Progenitor cell of endocrine pancreas (in vitro differentiated cells): Measurements from ENCODE around the gene MAGI1. TPM values are rescaled to one million over a fixed set of nuclear protein-coding genes. Genes with fewer than 3 reads are reported as not detected.
A peak's percentile ranks its signal among the peaks of the same experiment; 100 is the strongest.

Experiments
- DNase-seq: peaks from one replicate; pipeline ENCODE4 v3.0.0; 2021; ENCODE audit warnings: low spot score; ENCODE audit not compliant: unreplicated experiment
- H3K27ac Mint-ChIP-seq: 2 replicates; pipeline ENCODE4 v1.8.0; 2021; ENCODE audit warnings: mild to moderate bottlenecking, moderate library complexity, mixed read lengths
- H3K27me3 Mint-ChIP-seq: 2 replicates; pipeline ENCODE4 v1.8.0; 2021; ENCODE audit warnings: mixed read lengths
- H3K36me3 Mint-ChIP-seq: 2 replicates; pipeline ENCODE4 v1.8.0; 2022; ENCODE audit warnings: mixed read lengths; ENCODE audit not compliant: insufficient read depth
- H3K4me1 Mint-ChIP-seq: 2 replicates; pipeline ENCODE4 v1.8.0; 2021; ENCODE audit warnings: low read depth, mixed read lengths
- H3K4me3 Mint-ChIP-seq: 2 replicates; pipeline ENCODE4 v1.8.0; 2021; ENCODE audit warnings: low read depth, mild to moderate bottlenecking, moderate library complexity, mixed read lengths
- H3K9me3 Mint-ChIP-seq: 2 replicates; pipeline ENCODE4 v1.8.0; 2021; ENCODE audit warnings: low read depth, mixed read lengths
- CTCF ChIP-seq: fragments of 200-600 bp; sonication (generic); IDR thresholded peaks from one replicate; pipeline ENCODE4 v1.5.0; 2021; ENCODE audit warnings: antibody characterized with exemption, mild to moderate bottlenecking; ENCODE audit not compliant: unreplicated experiment
- total RNA-seq: library from RNA; stranded (reverse); gene quantifications from 2 replicates; pipeline ENCODE4 v1.2.1, GENCODE V29; 2021

Gene MAGI1
- total RNA-seq, 1 donor from 2014 or later, result 142 TPM

- no peak for TF ChIP-seq CTCF
- Mint-ChIP-seq H3K27ac (no peak overlapping the region), H3K27me3 (no peaks in the 10 kb centered on the region), H3K4me1 (peaks cover 35% of the 10 kb centered on the region), H3K9me3 (no peaks in the 10 kb centered on the region), H3K36me3 (no peaks in the 10 kb centered on the region), H3K4me3 (no peak overlapping the region)
- DNase-seq, result no peak
These were observed 139.5 kb downstream of the MAGI1 start for GRCh38 chr3:65899226-65899625.

GRCh38 chr3:65897766-65898165, 141.0 kb downstream of the MAGI1 start:
- H3K27me3 Mint-ChIP-seq, result no peaks in the 10 kb centered on the region
- no peak overlapping the region for H3K4me3 Mint-ChIP-seq
- H3K4me1 Mint-ChIP-seq, result peaks cover 40% of the 10 kb centered on the region
- H3K36me3 Mint-ChIP-seq, result no peaks in the 10 kb centered on the region
- TF ChIP-seq CTCF, result no peak
- no peak overlapping the region for H3K27ac Mint-ChIP-seq
- H3K9me3 Mint-ChIP-seq, result no peaks in the 10 kb centered on the region
- DNase-seq, result no peak

- Mint-ChIP-seq H3K36me3 (no peaks in the 10 kb centered on the region), H3K4me1 (peaks cover 29% of the 10 kb centered on the region), H3K4me3 (no peak overlapping the region), H3K27ac (no peak overlapping the region), H3K27me3 (no peaks in the 10 kb centered on the region), H3K9me3 (no peaks in the 10 kb centered on the region)
- DNase-seq, result no peak
- TF ChIP-seq CTCF, result no peak
These were observed 142.4 kb downstream of the MAGI1 start for GRCh38 chr3:65896321-65896720.

- no peaks in the 10 kb centered on the region for H3K9me3 Mint-ChIP-seq
- no peaks in the 10 kb centered on the region for H3K36me3 Mint-ChIP-seq
- H3K4me1 Mint-ChIP-seq, result peaks cover 22% of the 10 kb centered on the region
- no peak overlapping the region for H3K27ac Mint-ChIP-seq
- TF ChIP-seq CTCF, result no peak
- H3K27me3 Mint-ChIP-seq, result no peaks in the 10 kb centered on the region
- no peak for DNase-seq
- H3K4me3 Mint-ChIP-seq, result no peak overlapping the region
These were observed 143.9 kb downstream of the MAGI1 start for GRCh38 chr3:65894679-65895453.

- H3K9me3 Mint-ChIP-seq, result no peaks in the 10 kb centered on the region
- TF ChIP-seq CTCF, result no peak
- H3K27ac Mint-ChIP-seq, result peak overlapping the region; percentile 9
- DNase-seq, result no peak
- no peaks in the 10 kb centered on the region for H3K27me3 Mint-ChIP-seq
- H3K4me1 Mint-ChIP-seq, result peaks cover 27% of the 10 kb centered on the region
- H3K36me3 Mint-ChIP-seq, result no peaks in the 10 kb centered on the region
- H3K4me3 Mint-ChIP-seq, result no peak overlapping the region
These were observed 144.6 kb downstream of the MAGI1 start for GRCh38 chr3:65894126-65894525.
